ENCODE data around the gene ASF1A. TPM values are rescaled to one million over a fixed set of nuclear protein-coding genes. Genes with fewer than 3 reads are reported as not detected.

Gene ASF1A
- total and polyA plus RNA-seq, 4 donors: 5.6 to 27.0 (median 7.2) TPM

- H3K4me1 ChIP-seq (ENCODE audit: control insufficient read depth in 4 of 4, insufficient read depth in 4 of 4, low read length in 3 of 4): peaks cover 3 to 19% (median 5%) of the 10 kb centered on the region in 4 donors
- no peak overlapping the region for H3K27ac ChIP-seq (ENCODE audit: low read depth in 1 of 2, low read length in 2 of 2)
- no peak for TF ChIP-seq HNF4G (IDR thresholded peaks at IDR 0.05)
- TF ChIP-seq FOXA2 (IDR thresholded peaks at IDR 0.05): no peak
- TF ChIP-seq RAD21 (IDR thresholded peaks at IDR 0.05): no peak
- no peak for TF ChIP-seq CTCF (IDR thresholded peaks at IDR 0.05; ENCODE audit: low read depth, low read length, missing input control)
- TF ChIP-seq RXRA (IDR thresholded peaks at IDR 0.05): no peak
- TF ChIP-seq ZBTB33 (IDR thresholded peaks at IDR 0.05): no peak
- no peak for TF ChIP-seq GABPA (IDR thresholded peaks at IDR 0.05 in 1 of 2, conservative IDR thresholded peaks at IDR 0.05 in 1 of 2)
- TF ChIP-seq FOXA1 (IDR thresholded peaks at IDR 0.05): no peak
- TF ChIP-seq SP1 (IDR thresholded peaks at IDR 0.05): no peak
- no peak for TF ChIP-seq YY1 (IDR thresholded peaks at IDR 0.05)
- TF ChIP-seq TAF1 (conservative IDR thresholded peaks at IDR 0.05): no peak
- TF ChIP-seq JUND (IDR thresholded peaks at IDR 0.05): no peak
- TF ChIP-seq MAX (IDR thresholded peaks at IDR 0.05): no peak
- TF ChIP-seq HNF4A (conservative IDR thresholded peaks at IDR 0.05): no peak
- no peak for TF ChIP-seq REST (IDR thresholded peaks at IDR 0.05)
- no peak for TF ChIP-seq NR2F2 (IDR thresholded peaks at IDR 0.05)
- TF ChIP-seq, protein P1, sequence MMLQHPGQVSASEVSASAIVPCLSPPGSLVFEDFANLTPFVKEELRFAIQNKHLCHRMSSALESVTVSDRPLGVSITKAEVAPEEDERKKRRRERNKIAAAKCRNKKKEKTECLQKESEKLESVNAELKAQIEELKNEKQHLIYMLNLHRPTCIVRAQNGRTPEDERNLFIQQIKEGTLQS (IDR thresholded peaks at IDR 0.05): no peak
- TF ChIP-seq EGR1 (IDR thresholded peaks at IDR 0.05; ENCODE audit: low read depth in 2 of 2): no peak
- no peaks in the 10 kb centered on the region for H3K27me3 ChIP-seq (ENCODE audit: control insufficient read depth in 4 of 4, insufficient read depth in 4 of 4, low read length in 3 of 4)
- 52% methylated on average over 2 of the region's 2 CpGs for WGBS
- peaks cover 0 to 2% (median 0%) of the 10 kb centered on the region in 4 donors for H3K36me3 ChIP-seq (ENCODE audit: control insufficient read depth in 4 of 4, insufficient read depth in 3 of 4, low read depth in 1 of 4, low read length in 3 of 4)
- DNase-seq (ENCODE audit: low spot score): no peak
- no peak overlapping the region for H3K9ac ChIP-seq (ENCODE audit: low read depth in 1 of 2, low read length in 2 of 2)
- no peaks in the 10 kb centered on the region for H3K9me3 ChIP-seq (ENCODE audit: control insufficient read depth in 4 of 4, low read length in 3 of 4)
- H3K4me3 ChIP-seq (ENCODE audit: low read depth in 1 of 3, low read length in 3 of 3): no peak overlapping the region
Observed at GRCh38 chr6:118895859-118896258, 1.9 kb downstream of the ASF1A start.
